MM.1S (cell line): ENCODE results near the gene C1QL4.
A peak's percentile ranks its signal among the peaks of the same experiment; 100 is the strongest.

Experiments
- EZH2 ChIP-seq: fragments of 300-600 bp; sonication (generic); optimal IDR thresholded peaks from 2 replicates; pipeline ENCODE3; 2017; ENCODE audit warnings: low read depth, mild to moderate bottlenecking, antibody characterized with exemption, low read length, mixed read lengths
- EZH2phosphoT487 ChIP-seq: fragments of 300-600 bp; sonication (generic); IDR thresholded peaks from 2 replicates; pipeline ENCODE4 v1.6.1; 2018; ENCODE audit warnings: antibody characterized with exemption, low read length
- TF ChIP-seq, protein P1 (sequence below): fragments of 300-600 bp; sonication (generic); IDR thresholded peaks from 2 replicates; pipeline ENCODE4 v1.5.1; 2016; ENCODE audit warnings: antibody characterized with exemption, low read length, mixed read lengths

DNA sequence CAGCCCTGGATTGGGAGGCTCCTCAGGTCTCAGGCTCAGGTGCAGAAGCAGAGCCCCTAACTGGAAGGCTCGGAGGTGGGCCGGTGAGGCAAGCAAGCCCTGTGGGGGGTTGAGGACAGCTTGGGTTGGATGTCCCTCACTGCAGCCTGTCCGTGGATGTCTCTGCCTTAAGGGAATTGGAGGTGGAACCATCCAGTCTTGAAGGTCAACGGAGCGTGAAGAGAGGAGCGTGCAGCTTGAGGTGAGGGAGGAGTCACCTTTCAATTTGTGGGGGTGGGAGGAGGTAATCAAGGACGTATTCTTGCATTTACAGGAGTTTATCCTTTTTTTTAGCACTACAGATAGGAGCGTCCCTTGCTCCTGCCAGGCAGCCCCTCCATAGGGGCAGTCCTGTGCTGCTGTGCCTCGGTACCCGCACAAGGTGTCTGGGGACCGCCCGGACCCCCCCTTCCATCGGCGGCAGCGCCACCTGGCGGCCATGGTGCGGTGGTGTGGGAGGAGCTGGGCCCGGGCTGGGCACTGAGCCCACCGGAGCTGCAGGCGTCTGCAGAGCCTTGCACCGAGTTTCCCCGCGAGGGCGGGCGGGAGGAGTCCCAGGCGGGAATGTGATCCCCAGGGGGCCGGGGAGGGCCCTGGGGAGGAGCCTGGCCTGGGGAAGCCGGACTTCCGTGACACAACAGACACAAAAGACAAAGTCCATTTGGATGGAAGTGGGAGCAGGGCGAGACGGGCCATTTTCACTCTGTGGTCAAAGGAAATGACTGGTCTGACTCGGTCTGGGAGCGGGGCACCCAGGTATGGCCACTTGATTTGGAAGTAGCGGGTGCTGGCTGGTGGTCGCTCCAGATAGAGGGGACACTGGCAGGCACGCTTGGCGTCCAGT is 10.6 kb upstream of the C1QL4 start:
- TF ChIP-seq EZH2phosphoT487 (no peak), EZH2 (no peak)
- TF ChIP-seq, protein P1, sequence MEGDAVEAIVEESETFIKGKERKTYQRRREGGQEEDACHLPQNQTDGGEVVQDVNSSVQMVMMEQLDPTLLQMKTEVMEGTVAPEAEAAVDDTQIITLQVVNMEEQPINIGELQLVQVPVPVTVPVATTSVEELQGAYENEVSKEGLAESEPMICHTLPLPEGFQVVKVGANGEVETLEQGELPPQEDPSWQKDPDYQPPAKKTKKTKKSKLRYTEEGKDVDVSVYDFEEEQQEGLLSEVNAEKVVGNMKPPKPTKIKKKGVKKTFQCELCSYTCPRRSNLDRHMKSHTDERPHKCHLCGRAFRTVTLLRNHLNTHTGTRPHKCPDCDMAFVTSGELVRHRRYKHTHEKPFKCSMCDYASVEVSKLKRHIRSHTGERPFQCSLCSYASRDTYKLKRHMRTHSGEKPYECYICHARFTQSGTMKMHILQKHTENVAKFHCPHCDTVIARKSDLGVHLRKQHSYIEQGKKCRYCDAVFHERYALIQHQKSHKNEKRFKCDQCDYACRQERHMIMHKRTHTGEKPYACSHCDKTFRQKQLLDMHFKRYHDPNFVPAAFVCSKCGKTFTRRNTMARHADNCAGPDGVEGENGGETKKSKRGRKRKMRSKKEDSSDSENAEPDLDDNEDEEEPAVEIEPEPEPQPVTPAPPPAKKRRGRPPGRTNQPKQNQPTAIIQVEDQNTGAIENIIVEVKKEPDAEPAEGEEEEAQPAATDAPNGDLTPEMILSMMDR = peak; percentile 97
